OCI-LY3 (cell line): ENCODE data around the gene GATA1.

Source experiments
- CTCF ChIP-seq: fragments of 200-600, 300-600 bp; sonication (generic); IDR thresholded peaks from 2 replicates; pipeline ENCODE4 v1.5.1; 2014; ENCODE audit warnings: antibody characterized with exemption, low read length, low read depth
- EZH2phosphoT487 ChIP-seq: fragments of 200-600 bp; shearing (Covaris generic); IDR thresholded peaks from 2 replicates; pipeline ENCODE4 v1.6.1; 2018; ENCODE audit warnings: antibody characterized with exemption, mixed run types, low read depth

GRCh38 chrX:48801280-48802088 lies 15.1 kb downstream of the GATA1 start, which contains the start of gene HDAC6:
- TF ChIP-seq CTCF (no peak), EZH2phosphoT487 (no peak)
